Inflammatory macrophage treated with lipopolysaccharide for 1 hour (primary cell): ENCODE measurements around the gene FAM174C.

Experiments
- DNase-seq, 2 donors: peaks; one replicate each; pipeline ENCODE4 v3.0.0-alpha.2; 2020 to 2022

The FAM174C gene

DNA sequence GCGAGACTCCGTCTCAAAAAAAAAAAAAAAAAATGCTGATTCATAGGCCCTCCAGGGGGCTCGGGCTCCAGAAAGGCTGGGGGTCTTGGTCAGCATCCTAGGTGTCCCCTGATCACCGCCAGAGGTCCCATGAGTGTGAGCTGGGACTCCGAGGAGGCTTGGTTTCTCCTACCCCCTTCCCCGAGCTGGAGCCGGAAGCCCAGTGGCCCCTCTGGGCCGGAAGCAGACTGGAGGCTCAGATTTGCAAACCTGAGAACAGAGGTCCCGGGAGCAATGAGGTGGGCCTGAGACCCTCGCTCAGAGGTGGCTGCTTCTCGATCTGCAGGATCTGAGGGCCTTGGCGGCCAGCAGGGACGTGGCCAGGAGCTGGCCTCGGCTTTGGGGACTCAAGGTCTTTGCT is 51.8 kb downstream of the FAM174C start:
- no peak for DNase-seq
